K562 (cell line): ENCODE measurements around the gene KAZN. TPM values are rescaled to one million over a fixed set of nuclear protein-coding genes. Genes with fewer than 3 reads are reported as not detected.

ENCODE experiments used
- MEF2D ChIP-seq: conservative IDR thresholded peaks from 2 replicates; pipeline ENCODE4 v1.6.1; 2016; ENCODE audit warnings: low read depth, missing genetic modification characterization, missing compliant biosample characterization
- SPI1 ChIP-seq: IDR thresholded peaks from 2 replicates; pipeline ENCODE4 v1.6.1; 2011; ENCODE audit warnings: low read depth, low read length, control low read depth, borderline replicate concordance
- U2AF1 ChIP-seq: fragments of 200-400 bp; formaldehyde crosslinking; optimal IDR thresholded peaks from 2 replicates; pipeline ENCODE3; 2017; ENCODE audit warnings: mild to moderate bottlenecking, low read depth, low read length, moderate library complexity
- polyA plus RNA-seq, 8 experiments: library from polyadenylated mRNA; depleted of rRNA in 4 of 8; stranded (reverse) in 5 of 8; unstranded in 3 of 8; fragments of >200 nt; fragmentation: Nextera tagmentation in 2 of 8; fragmentation: Illumina TruSeq in 1 of 8; extraction: Ambion mirVana in 2 of 8; extraction: Trizol in 1 of 8; gene quantifications; 2 replicates each; pipeline versions ENCODE4 v1.2.1 to v1.2.3, GENCODE V29; 2011 to 2014; ENCODE audit warnings: inconsistent platforms in 1 of 8, missing spikeins in 1 of 8
- total RNA-seq, 7 experiments: library from RNA; depleted of rRNA in 6 of 7; stranded (reverse); fragments of >200 nt in 6 of 7; fragmentation: Illumina TruSeq in 2 of 7; extraction: Trizol in 2 of 7; gene quantifications; 2 replicates each; pipeline versions ENCODE4 v1.2.1 to v1.2.3, GENCODE V29; 2011 to 2021; ENCODE audit warnings: low replicate concordance in 1 of 7
- TF ChIP-seq, protein P1 (sequence below): fragments of 250-450 bp; sonication (Bioruptor Pico); IDR thresholded peaks from 2 replicates; pipeline ENCODE4 v1.4.0; 2020
- TF ChIP-seq, protein P2 (sequence below): fragments of 450-650 bp; IDR thresholded peaks from 2 replicates; pipeline ENCODE4 v1.6.1; 2016; ENCODE audit warnings: mild to moderate bottlenecking, moderate library complexity

The KAZN gene
- total and polyA plus RNA-seq, 9 of the 15 experiments (the other 6 are each of a cell fraction or from before 2014, with no cell fraction given): 2.1 to 21.6 (median 5.4) TPM

DNA sequence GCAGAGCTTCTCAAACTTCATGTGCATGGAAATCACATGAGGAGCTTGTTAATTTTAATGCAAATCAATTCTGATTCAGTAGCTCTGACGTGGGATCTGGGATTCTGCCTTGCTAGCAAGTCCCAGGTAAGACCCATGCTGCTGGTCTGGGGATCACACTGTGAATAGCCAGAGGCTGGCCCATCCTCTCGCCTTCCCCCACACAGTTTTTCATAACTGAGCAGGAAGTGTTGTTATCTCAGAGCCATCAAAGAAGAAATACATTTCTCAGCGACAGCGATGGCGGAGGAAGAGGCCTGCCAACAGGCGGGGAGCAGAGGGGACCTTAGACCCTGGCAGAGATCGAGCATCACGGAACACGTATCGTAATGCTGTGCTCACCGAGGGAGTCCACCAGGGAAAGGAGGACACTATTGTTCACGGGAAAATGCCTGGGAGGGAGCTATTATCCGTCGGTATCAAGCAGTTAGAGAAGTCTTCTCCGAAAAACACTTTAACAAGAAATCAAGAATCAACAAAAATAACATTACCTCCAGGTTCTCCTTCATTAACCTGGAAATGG lies 286.2 kb downstream of the KAZN start (continued):
- TF ChIP-seq, protein P1, sequence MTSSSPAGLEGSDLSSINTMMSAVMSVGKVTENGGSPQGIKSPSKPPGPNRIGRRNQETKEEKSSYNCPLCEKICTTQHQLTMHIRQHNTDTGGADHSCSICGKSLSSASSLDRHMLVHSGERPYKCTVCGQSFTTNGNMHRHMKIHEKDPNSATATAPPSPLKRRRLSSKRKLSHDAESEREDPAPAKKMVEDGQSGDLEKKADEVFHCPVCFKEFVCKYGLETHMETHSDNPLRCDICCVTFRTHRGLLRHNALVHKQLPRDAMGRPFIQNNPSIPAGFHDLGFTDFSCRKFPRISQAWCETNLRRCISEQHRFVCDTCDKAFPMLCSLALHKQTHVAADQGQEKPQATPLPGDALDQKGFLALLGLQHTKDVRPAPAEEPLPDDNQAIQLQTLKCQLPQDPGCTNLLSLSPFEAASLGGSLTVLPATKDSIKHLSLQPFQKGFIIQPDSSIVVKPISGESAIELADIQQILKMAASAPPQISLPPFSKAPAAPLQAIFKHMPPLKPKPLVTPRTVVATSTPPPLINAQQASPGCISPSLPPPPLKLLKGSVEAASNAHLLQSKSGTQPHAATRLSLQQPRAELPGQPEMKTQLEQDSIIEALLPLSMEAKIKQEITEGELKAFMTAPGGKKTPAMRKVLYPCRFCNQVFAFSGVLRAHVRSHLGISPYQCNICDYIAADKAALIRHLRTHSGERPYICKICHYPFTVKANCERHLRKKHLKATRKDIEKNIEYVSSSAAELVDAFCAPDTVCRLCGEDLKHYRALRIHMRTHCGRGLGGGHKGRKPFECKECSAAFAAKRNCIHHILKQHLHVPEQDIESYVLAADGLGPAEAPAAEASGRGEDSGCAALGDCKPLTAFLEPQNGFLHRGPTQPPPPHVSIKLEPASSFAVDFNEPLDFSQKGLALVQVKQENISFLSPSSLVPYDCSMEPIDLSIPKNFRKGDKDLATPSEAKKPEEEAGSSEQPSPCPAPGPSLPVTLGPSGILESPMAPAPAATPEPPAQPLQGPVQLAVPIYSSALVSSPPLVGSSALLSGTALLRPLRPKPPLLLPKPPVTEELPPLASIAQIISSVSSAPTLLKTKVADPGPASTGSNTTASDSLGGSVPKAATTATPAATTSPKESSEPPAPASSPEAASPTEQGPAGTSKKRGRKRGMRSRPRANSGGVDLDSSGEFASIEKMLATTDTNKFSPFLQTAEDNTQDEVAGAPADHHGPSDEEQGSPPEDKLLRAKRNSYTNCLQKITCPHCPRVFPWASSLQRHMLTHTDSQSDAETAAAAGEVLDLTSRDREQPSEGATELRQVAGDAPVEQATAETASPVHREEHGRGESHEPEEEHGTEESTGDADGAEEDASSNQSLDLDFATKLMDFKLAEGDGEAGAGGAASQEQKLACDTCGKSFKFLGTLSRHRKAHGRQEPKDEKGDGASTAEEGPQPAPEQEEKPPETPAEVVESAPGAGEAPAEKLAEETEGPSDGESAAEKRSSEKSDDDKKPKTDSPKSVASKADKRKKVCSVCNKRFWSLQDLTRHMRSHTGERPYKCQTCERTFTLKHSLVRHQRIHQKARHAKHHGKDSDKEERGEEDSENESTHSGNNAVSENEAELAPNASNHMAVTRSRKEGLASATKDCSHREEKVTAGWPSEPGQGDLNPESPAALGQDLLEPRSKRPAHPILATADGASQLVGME (CRISPR knock-in tag): 0 out of 2 replicates have a peak, but pooled peaks have one; percentile 65
- 0 out of 2 replicates have a peak, but pooled peaks have one; percentile 27 for TF ChIP-seq MEF2D (tag)
- peak; percentile 29; the same call in 1 of the 2 replicates for TF ChIP-seq SPI1
- TF ChIP-seq, protein P2, sequence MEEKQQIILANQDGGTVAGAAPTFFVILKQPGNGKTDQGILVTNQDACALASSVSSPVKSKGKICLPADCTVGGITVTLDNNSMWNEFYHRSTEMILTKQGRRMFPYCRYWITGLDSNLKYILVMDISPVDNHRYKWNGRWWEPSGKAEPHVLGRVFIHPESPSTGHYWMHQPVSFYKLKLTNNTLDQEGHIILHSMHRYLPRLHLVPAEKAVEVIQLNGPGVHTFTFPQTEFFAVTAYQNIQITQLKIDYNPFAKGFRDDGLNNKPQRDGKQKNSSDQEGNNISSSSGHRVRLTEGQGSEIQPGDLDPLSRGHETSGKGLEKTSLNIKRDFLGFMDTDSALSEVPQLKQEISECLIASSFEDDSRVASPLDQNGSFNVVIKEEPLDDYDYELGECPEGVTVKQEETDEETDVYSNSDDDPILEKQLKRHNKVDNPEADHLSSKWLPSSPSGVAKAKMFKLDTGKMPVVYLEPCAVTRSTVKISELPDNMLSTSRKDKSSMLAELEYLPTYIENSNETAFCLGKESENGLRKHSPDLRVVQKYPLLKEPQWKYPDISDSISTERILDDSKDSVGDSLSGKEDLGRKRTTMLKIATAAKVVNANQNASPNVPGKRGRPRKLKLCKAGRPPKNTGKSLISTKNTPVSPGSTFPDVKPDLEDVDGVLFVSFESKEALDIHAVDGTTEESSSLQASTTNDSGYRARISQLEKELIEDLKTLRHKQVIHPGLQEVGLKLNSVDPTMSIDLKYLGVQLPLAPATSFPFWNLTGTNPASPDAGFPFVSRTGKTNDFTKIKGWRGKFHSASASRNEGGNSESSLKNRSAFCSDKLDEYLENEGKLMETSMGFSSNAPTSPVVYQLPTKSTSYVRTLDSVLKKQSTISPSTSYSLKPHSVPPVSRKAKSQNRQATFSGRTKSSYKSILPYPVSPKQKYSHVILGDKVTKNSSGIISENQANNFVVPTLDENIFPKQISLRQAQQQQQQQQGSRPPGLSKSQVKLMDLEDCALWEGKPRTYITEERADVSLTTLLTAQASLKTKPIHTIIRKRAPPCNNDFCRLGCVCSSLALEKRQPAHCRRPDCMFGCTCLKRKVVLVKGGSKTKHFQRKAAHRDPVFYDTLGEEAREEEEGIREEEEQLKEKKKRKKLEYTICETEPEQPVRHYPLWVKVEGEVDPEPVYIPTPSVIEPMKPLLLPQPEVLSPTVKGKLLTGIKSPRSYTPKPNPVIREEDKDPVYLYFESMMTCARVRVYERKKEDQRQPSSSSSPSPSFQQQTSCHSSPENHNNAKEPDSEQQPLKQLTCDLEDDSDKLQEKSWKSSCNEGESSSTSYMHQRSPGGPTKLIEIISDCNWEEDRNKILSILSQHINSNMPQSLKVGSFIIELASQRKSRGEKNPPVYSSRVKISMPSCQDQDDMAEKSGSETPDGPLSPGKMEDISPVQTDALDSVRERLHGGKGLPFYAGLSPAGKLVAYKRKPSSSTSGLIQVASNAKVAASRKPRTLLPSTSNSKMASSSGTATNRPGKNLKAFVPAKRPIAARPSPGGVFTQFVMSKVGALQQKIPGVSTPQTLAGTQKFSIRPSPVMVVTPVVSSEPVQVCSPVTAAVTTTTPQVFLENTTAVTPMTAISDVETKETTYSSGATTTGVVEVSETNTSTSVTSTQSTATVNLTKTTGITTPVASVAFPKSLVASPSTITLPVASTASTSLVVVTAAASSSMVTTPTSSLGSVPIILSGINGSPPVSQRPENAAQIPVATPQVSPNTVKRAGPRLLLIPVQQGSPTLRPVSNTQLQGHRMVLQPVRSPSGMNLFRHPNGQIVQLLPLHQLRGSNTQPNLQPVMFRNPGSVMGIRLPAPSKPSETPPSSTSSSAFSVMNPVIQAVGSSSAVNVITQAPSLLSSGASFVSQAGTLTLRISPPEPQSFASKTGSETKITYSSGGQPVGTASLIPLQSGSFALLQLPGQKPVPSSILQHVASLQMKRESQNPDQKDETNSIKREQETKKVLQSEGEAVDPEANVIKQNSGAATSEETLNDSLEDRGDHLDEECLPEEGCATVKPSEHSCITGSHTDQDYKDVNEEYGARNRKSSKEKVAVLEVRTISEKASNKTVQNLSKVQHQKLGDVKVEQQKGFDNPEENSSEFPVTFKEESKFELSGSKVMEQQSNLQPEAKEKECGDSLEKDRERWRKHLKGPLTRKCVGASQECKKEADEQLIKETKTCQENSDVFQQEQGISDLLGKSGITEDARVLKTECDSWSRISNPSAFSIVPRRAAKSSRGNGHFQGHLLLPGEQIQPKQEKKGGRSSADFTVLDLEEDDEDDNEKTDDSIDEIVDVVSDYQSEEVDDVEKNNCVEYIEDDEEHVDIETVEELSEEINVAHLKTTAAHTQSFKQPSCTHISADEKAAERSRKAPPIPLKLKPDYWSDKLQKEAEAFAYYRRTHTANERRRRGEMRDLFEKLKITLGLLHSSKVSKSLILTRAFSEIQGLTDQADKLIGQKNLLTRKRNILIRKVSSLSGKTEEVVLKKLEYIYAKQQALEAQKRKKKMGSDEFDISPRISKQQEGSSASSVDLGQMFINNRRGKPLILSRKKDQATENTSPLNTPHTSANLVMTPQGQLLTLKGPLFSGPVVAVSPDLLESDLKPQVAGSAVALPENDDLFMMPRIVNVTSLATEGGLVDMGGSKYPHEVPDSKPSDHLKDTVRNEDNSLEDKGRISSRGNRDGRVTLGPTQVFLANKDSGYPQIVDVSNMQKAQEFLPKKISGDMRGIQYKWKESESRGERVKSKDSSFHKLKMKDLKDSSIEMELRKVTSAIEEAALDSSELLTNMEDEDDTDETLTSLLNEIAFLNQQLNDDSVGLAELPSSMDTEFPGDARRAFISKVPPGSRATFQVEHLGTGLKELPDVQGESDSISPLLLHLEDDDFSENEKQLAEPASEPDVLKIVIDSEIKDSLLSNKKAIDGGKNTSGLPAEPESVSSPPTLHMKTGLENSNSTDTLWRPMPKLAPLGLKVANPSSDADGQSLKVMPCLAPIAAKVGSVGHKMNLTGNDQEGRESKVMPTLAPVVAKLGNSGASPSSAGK: peak; percentile 34
- TF ChIP-seq U2AF1: no peak
- TF ChIP-seq, all 486 proteins: peak for 39
